Endodermal cell (in vitro differentiated cells): ENCODE measurements around the gene HECW1. TPM values are rescaled to one million over a fixed set of nuclear protein-coding genes. Genes with fewer than 3 reads are reported as not detected.

ENCODE experiments used
- DNase-seq: peaks from one replicate; pipeline ENCODE4 v3.0.0-alpha.2; 2017
- H3K27ac ChIP-seq: 2 replicates; pipeline ENCODE4 v1.5.1; 2013; ENCODE audit warnings: mild to moderate bottlenecking, low read depth, low read length, moderate library complexity
- H3K27me3 ChIP-seq: 2 replicates; pipeline ENCODE4 v1.6.1; 2013; ENCODE audit warnings: mild to moderate bottlenecking, low read length, moderate library complexity; ENCODE audit not compliant: insufficient read depth, control insufficient read depth, poor library complexity, severe bottlenecking
- H3K36me3 ChIP-seq: 2 replicates; pipeline ENCODE4 v1.7.0; 2013; ENCODE audit warnings: mild to moderate bottlenecking, low read length, moderate library complexity; ENCODE audit not compliant: control insufficient read depth, insufficient read depth
- H3K4me1 ChIP-seq: one replicate; pipeline ENCODE4 v1.7.0; 2013; ENCODE audit warnings: low read length; ENCODE audit not compliant: control insufficient read depth, insufficient read depth
- H3K4me3 ChIP-seq: 2 replicates; pipeline ENCODE4 v1.5.1; 2013; ENCODE audit warnings: mild to moderate bottlenecking, low read length, moderate library complexity
- H3K9ac ChIP-seq: 2 replicates; pipeline ENCODE4 v1.6.1; 2013; ENCODE audit warnings: mild to moderate bottlenecking, low read length, moderate library complexity; ENCODE audit not compliant: poor library complexity, severe bottlenecking; ENCODE audit errors: extremely low read depth
- H3K9me3 ChIP-seq: 2 replicates; pipeline ENCODE4 v1.6.1; 2013; ENCODE audit warnings: mild to moderate bottlenecking, low read length, moderate library complexity; ENCODE audit not compliant: control insufficient read depth
- H3K27ac Mint-ChIP-seq: 2 replicates; pipeline ENCODE4 v1.8.0; 2020; ENCODE audit warnings: mixed read lengths
- H3K27me3 Mint-ChIP-seq: 2 replicates; pipeline ENCODE4 v1.8.0; 2021; ENCODE audit warnings: mild to moderate bottlenecking, mixed read lengths; ENCODE audit not compliant: insufficient read depth
- H3K36me3 Mint-ChIP-seq: 2 replicates; pipeline ENCODE4 v1.8.0; 2020; ENCODE audit warnings: low read depth, mixed read lengths
- H3K4me1 Mint-ChIP-seq: 2 replicates; pipeline ENCODE4 v1.8.0; 2020; ENCODE audit warnings: mixed read lengths
- H3K4me3 Mint-ChIP-seq: 2 replicates; pipeline ENCODE4 v1.8.0; 2020; ENCODE audit warnings: mild to moderate bottlenecking, moderate library complexity, mixed read lengths
- H3K9me3 Mint-ChIP-seq: 2 replicates; pipeline ENCODE4 v1.8.0; 2020; ENCODE audit warnings: mild to moderate bottlenecking, mixed read lengths
- WGBS, 2 experiments: methylation state at CpG; one replicate each; pipeline versions ENCODE4 v1.1.5 to v1.1.7; 2013; ENCODE audit warnings: missing lambda C conversion rate in 2 of 2, mixed read lengths in 1 of 2; ENCODE audit not compliant: insufficient coverage in 1 of 2, insufficient read length in 1 of 2; 5-methylcytosine and 5-hydroxymethylcytosine counted together
- total RNA-seq, 2 donors: library from RNA; stranded (reverse); fragmentation: NEBNext Ultra II Directional in 1 of 2; extraction: Animal tissue kit (Norgen Biotek cat#: 25700) in 1 of 2; gene quantifications; 2 replicates in 1 of 2; 3 replicates in 1 of 2; pipeline ENCODE4 v1.2.1, GENCODE V29; 2021
- TF ChIP-seq, protein P1 (sequence below): fragments of 200-600 bp; sonication (generic); conservative IDR thresholded peaks from 2 replicates; pipeline ENCODE4 v1.5.0; 2021; ENCODE audit warnings: antibody characterized with exemption, mild to moderate bottlenecking

HECW1 gene
- total RNA-seq, 2 donors from 2014 or later = 4.6 to 12.0 TPM

DNA sequence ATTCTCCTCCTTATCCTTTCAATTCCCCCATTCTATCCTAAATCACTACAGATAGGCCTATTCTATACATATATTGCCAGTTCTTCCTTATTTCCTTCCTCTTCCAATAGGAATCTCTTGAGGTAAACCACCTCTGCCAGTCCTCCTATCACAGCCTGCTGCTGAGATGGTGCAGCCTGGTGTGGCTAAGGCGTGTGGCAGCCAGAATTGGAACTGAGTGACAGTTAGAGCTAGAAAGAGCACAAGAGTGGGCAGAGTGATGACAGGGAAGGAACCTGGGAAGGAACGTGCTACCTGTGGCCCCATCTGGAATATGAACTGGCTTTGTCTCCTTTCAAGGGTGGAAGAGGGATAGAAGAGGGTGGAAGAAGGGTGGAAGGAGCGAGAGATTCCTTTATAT, 187.7 kb downstream of the HECW1 start:
- H3K27ac Mint-ChIP-seq = no peak overlapping the region
- DNase-seq = no peak
- Histone ChIP-seq H3K27me3 (no peaks in the 10 kb centered on the region), H3K9ac (no peak overlapping the region), H3K4me1 (peaks cover 5% of the 10 kb centered on the region), H3K36me3 (no peaks in the 10 kb centered on the region), H3K4me3 (no peak overlapping the region), H3K27ac (no peak overlapping the region), H3K9me3 (no peaks in the 10 kb centered on the region)
- no peaks in the 10 kb centered on the region for H3K36me3 Mint-ChIP-seq
- H3K4me3 Mint-ChIP-seq = no peak overlapping the region
- no peaks in the 10 kb centered on the region for H3K9me3 Mint-ChIP-seq
- WGBS, 2 experiments = 93 to 94% methylated on average over 2 to 3 of the region's 3 CpGs
- peaks cover 32% of the 10 kb centered on the region for H3K4me1 Mint-ChIP-seq
- peaks cover 6% of the 10 kb centered on the region for H3K27me3 Mint-ChIP-seq
- TF ChIP-seq, protein P1, sequence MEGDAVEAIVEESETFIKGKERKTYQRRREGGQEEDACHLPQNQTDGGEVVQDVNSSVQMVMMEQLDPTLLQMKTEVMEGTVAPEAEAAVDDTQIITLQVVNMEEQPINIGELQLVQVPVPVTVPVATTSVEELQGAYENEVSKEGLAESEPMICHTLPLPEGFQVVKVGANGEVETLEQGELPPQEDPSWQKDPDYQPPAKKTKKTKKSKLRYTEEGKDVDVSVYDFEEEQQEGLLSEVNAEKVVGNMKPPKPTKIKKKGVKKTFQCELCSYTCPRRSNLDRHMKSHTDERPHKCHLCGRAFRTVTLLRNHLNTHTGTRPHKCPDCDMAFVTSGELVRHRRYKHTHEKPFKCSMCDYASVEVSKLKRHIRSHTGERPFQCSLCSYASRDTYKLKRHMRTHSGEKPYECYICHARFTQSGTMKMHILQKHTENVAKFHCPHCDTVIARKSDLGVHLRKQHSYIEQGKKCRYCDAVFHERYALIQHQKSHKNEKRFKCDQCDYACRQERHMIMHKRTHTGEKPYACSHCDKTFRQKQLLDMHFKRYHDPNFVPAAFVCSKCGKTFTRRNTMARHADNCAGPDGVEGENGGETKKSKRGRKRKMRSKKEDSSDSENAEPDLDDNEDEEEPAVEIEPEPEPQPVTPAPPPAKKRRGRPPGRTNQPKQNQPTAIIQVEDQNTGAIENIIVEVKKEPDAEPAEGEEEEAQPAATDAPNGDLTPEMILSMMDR = no peak

DNA sequence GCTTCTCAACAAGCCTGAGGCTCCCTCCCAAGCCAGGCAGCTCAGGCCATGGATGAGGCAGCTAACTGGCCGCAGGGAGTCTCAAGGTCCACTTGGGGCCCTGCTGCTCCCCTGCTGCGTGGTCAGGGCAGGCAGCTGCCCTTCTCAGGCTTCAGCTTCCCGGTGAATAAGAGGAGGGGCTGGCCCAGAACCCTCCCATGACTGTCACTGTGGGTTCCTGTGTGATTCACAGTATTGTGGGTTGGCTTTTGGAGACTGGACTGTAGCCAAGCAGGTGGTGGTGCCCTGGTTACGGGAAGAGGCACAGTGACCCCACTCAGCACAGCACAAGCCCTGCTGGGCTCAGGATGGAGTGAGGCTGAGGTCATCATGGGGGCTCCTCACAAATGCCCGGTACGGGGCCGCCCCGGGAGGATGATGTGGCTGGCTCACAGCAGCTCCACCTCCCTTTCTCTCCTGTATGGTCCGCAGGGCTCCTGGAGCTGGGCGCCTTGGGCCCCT, 189.8 kb downstream of the HECW1 start:
- Mint-ChIP-seq H3K9me3 (no peaks in the 10 kb centered on the region), H3K4me1 (peaks cover 15% of the 10 kb centered on the region), H3K27me3 (peaks cover 6% of the 10 kb centered on the region), H3K4me3 (no peak overlapping the region), H3K27ac (no peak overlapping the region), H3K36me3 (no peaks in the 10 kb centered on the region)
- 60 to 85% methylated on average over 7 to 10 of the region's 10 CpGs for WGBS, 2 experiments
- H3K9me3 ChIP-seq = no peaks in the 10 kb centered on the region
- H3K4me3 ChIP-seq = no peak overlapping the region
- H3K27ac ChIP-seq = no peak overlapping the region
- H3K9ac ChIP-seq = no peak overlapping the region
- peak; percentile 65 for DNase-seq
- H3K36me3 ChIP-seq = no peaks in the 10 kb centered on the region
- H3K27me3 ChIP-seq = no peaks in the 10 kb centered on the region
- TF ChIP-seq, protein P1 = no peak
- no peaks in the 10 kb centered on the region for H3K4me1 ChIP-seq

DNA sequence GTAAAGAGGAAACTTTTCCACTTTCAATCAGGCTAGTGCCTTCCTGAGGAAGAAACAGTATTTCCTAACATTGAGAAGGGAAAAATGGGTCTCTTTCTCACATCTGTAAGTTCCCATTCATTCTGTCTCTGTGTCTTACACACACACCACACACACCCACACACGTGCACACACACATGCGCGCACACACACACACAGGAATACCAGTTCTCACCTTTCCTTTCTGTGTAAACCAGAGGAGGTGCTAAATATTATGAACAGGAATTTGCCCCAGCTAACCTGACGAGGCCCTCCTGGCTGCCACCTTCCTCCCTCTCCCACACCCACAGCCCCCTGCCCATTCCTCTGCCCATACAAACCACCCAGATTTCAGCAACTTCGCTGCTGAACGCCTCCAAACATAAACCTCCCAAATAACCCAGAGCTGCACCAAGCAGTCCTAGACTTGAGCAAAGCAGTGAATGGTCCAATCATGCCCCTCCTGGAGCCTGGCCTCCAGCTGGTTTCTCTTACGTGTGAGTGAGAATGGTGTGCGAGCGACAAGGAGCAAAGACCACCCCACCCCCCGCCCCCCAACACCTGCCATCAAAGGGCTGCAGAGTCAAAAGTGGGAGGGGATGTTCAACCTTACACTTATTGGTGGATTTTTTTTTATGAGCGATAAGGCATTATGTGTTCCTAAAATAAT, 190.5 kb downstream of the HECW1 start:
- Histone ChIP-seq H3K27me3 (no peaks in the 10 kb centered on the region), H3K4me1 (no peaks in the 10 kb centered on the region), H3K27ac (no peak overlapping the region), H3K9me3 (no peaks in the 10 kb centered on the region), H3K36me3 (no peaks in the 10 kb centered on the region), H3K4me3 (no peak overlapping the region), H3K9ac (no peak overlapping the region)
- Mint-ChIP-seq H3K9me3 (no peaks in the 10 kb centered on the region), H3K27ac (no peak overlapping the region), H3K27me3 (peaks cover 6% of the 10 kb centered on the region), H3K36me3 (no peaks in the 10 kb centered on the region), H3K4me1 (peaks cover 15% of the 10 kb centered on the region), H3K4me3 (no peak overlapping the region)
- 91 to 100% methylated on average over 1 to 10 of the region's 11 CpGs for WGBS, 2 experiments
- DNase-seq = no peak
- TF ChIP-seq, protein P1 = no peak
